PFSK-1 (cell line): ENCODE data around the gene MN1.

Experiments
- FOXP2 ChIP-seq: optimal IDR thresholded peaks from 2 replicates; pipeline ENCODE3; 2011; ENCODE audit warnings: borderline replicate concordance, control low read depth, inconsistent platforms; ENCODE audit not compliant: insufficient read depth; ENCODE audit errors: extremely low read length, extremely low read depth
- POLR2AphosphoS5 ChIP-seq: IDR thresholded peaks from 2 replicates; pipeline ENCODE4 v1.6.1; 2012; ENCODE audit warnings: low read depth, mild to moderate bottlenecking, control low read depth, low read length, moderate library complexity
- SIN3A ChIP-seq: IDR thresholded peaks from 2 replicates; pipeline ENCODE4 v1.6.1; 2012; ENCODE audit warnings: mild to moderate bottlenecking, low read length, moderate library complexity, borderline replicate concordance; ENCODE audit not compliant: insufficient read depth
- TAF1 ChIP-seq: IDR thresholded peaks from 2 replicates; pipeline ENCODE4 v1.6.1; 2012; ENCODE audit warnings: low read length, control low read depth, borderline replicate concordance; ENCODE audit not compliant: insufficient read depth
- TF ChIP-seq, protein P1 (sequence below), 2 experiments: IDR thresholded peaks; 2 replicates each; pipeline versions ENCODE4 v1.6.1 to v1.8.0; 2011 to 2012; ENCODE audit warnings: low read depth in 2 of 2, low read length in 2 of 2, control low read depth in 1 of 2, inconsistent platforms in 1 of 2, mild to moderate bottlenecking in 1 of 2, moderate library complexity in 1 of 2; ENCODE audit not compliant: insufficient read depth in 1 of 2

The MN1 gene

DNA sequence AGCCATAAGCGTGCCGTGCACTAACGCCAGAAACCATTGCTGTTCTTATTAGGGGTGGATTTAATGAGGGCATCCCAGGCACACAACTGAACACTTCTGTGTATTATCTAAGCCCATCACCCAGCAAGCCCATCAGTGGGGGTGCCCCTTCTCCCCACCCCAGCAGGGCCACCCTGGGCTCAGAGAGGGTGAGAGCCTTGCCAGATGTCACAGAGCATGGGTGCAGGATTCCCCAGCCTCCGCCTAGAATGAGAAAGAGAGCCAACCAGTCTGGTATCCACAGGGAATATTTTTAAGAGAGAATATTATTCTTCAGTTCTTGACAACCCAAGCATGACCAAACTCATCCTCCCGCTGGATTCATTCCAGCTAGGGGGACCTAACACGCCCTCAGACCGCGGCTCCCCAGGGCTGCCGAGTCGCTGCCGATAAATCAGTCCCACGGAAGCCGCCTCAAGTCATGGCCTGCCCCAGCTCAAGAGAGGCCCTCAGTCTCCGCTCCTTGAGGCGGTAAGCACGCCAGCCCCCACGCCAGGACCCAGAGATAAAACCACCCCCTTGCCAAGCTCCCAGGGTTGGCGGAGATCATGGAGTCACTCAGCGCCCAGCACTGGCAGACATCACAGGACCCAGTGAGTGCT lies 47.2 kb downstream of the MN1 start:
- peak; percentile 5 for TF ChIP-seq FOXP2
- TF ChIP-seq POLR2AphosphoS5, result no peak

DNA sequence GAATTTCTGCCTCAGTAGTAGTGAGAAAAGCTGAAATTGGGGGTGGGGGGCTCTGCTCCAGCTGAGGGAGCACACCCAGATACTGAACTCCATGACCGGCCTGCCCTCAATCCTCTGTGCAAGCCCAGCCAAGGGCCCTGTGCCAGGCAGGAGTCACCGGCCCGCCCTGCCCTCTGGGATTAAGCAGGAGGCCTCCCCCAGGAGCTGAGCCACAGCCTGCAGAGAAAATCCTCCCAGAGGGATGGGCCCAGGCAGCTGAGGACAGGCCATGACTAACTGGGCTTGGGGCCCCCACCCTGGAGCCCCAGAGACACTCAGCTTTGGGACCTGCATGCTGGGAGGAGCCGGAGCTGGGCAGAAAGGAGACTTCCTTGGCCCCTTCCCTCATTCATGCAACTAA lies 48.8 kb downstream of the MN1 start:
- no peak for TF ChIP-seq FOXP2
- no peak for TF ChIP-seq POLR2AphosphoS5
- no peak for TF ChIP-seq SIN3A
- TF ChIP-seq TAF1, result no peak
- TF ChIP-seq, protein P1, sequence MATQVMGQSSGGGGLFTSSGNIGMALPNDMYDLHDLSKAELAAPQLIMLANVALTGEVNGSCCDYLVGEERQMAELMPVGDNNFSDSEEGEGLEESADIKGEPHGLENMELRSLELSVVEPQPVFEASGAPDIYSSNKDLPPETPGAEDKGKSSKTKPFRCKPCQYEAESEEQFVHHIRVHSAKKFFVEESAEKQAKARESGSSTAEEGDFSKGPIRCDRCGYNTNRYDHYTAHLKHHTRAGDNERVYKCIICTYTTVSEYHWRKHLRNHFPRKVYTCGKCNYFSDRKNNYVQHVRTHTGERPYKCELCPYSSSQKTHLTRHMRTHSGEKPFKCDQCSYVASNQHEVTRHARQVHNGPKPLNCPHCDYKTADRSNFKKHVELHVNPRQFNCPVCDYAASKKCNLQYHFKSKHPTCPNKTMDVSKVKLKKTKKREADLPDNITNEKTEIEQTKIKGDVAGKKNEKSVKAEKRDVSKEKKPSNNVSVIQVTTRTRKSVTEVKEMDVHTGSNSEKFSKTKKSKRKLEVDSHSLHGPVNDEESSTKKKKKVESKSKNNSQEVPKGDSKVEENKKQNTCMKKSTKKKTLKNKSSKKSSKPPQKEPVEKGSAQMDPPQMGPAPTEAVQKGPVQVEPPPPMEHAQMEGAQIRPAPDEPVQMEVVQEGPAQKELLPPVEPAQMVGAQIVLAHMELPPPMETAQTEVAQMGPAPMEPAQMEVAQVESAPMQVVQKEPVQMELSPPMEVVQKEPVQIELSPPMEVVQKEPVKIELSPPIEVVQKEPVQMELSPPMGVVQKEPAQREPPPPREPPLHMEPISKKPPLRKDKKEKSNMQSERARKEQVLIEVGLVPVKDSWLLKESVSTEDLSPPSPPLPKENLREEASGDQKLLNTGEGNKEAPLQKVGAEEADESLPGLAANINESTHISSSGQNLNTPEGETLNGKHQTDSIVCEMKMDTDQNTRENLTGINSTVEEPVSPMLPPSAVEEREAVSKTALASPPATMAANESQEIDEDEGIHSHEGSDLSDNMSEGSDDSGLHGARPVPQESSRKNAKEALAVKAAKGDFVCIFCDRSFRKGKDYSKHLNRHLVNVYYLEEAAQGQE (IDR thresholded peaks at IDR 0.05; ENCODE audit: insufficient read depth in 1 of 2, low read depth in 2 of 2, low read length in 2 of 2), result no peak

DNA sequence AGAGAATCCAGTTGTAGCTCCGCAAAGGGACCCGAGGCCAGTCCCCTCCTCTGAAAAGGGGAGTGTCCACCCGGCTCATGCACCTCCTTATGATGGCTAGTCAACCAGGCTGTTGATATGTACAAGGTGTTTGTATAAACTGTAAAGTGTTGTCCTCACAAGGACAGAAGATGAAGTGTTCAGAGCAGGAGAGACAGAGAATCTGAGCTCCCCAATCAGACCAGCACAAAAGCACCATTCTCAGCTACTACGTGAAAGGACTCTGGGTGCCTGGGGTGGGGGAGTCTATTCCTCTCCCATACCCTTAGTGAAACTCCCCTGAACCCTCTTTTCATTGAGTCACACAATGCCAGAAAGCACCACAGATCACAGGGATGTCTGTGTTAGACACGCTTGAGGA lies 49.4 kb downstream of the MN1 start:
- no peak for TF ChIP-seq POLR2AphosphoS5
- TF ChIP-seq, protein P1 (IDR thresholded peaks at IDR 0.05; ENCODE audit: insufficient read depth in 1 of 2, low read depth in 2 of 2, low read length in 2 of 2), result no peak
- TF ChIP-seq FOXP2, result no peak
- no peak for TF ChIP-seq SIN3A
- TF ChIP-seq TAF1, result no peak

DNA sequence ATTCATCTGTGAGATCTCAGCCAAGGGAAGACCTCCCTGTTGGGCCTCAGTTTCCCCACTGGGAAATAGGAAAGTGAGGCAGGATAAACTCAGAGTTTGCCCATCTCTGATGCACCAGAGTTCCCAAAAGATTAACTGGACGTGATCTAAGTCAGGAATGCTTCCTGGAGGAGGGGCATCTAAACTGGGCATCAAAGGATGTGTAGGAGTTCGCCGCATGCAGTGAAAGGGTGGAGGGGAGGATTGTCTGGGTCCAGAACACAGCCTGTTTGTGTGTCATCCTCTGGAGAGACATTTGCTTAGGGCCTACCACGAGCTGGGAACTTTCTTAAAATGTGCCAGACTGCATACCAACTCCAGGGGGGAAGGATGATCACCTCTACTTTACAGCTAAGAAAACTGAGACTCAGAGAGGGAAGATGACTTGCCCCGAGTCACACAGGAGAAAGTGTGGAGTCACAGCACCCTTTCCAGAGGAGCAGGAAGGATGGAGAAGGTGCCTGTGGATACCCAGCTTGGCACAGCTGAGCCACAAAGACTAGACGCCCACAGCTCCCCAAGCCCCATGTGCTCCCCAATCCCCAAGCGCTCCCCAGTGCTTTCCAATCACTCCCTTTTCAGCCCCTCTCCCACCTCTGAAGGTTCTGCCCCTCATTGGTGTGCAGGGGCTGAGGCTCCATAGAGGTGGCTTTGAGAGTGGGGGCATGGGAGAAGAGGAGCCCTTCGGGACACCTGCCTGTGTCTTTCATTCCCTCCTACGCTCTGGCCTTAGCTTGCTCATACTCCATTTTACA lies 50.1 kb downstream of the MN1 start:
- TF ChIP-seq TAF1 (no peak), SIN3A (no peak), POLR2AphosphoS5 (no peak), FOXP2 (no peak)
- TF ChIP-seq, protein P1 (IDR thresholded peaks at IDR 0.05; ENCODE audit: insufficient read depth in 1 of 2, low read depth in 2 of 2, low read length in 2 of 2), result no peak

DNA sequence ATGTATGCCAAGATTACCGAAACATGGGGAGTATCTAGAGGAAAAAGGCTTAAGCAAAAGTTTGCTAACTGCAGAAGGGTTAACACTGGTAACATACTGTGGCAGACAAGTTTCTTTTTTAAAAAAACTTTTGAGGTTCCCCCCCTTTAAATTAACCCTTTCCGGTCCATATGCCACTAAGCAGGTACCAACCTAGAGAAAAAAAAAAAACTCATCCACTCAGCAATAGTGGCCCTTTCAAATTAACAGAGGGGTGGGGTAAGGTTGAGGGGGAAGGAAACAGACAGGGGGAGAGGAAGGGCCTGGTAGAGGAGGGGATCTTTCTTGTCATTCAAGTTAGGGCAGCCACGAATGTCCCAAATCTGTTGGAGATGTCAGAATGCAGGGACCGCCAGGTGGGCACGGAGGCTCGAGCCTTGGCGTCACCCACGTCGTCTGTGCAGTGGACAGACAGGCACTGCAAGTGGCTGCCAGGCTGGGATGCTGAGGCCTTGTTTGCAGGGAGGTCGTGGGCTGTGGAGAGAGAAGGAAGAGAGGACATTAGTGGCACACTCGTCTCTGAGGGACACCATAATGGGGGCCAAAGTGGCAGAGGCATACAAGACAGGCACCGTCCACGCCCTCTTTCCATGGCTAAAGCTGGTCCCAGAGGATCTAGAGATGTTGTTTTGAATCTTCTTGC lies 50.8 kb downstream of the MN1 start:
- TF ChIP-seq FOXP2 (no peak), POLR2AphosphoS5 (no peak), SIN3A (no peak), TAF1 (no peak)
- TF ChIP-seq, protein P1 (IDR thresholded peaks at IDR 0.05; ENCODE audit: insufficient read depth in 1 of 2, low read depth in 2 of 2, low read length in 2 of 2), result no peak
